NCI-H1092 treated with DMSO at 0.1 percent for 48 hours (cell line): ENCODE data around the gene POLE3.
"Not testable (repeated sequence)": the region's sequence is repeated elsewhere in the genome, so short reads cannot be mapped to it uniquely, and the experiment has no call there.

Experiments used
- DNase-seq: peaks from one replicate; lab custom pipeline; 2025; lab: John Stamatoyannopoulos, UW

POLE3 gene

GRCh38 chr9:113410207-113410864 is at the start of gene POLE3, which contains the start of gene C9orf43:
Gene POLE3, minus strand, starts transcription at chr9:113410675. Its CDS starts 382 bp downstream, at chr9:113410293.
Gene C9orf43, plus strand, starts transcription at chr9:113410747. Its CDS starts 2,747 bp downstream, at chr9:113413494.
- DNase-seq = peak; percentile 96

GRCh38 chr9:113456235-113456634 is 45.8 kb upstream of the POLE3 start:
- no peak for DNase-seq

GRCh38 chr9:113454914-113455761 is 44.7 kb upstream of the POLE3 start:
- no peak for DNase-seq

GRCh38 chr9:113452113-113452605 is 41.7 kb upstream of the POLE3 start:
- no peak for DNase-seq

- DNase-seq = no peak
Observed at GRCh38 chr9:113449376-113449775, 38.9 kb upstream of the POLE3 start.

GRCh38 chr9:113446323-113446740 is 35.9 kb upstream of the POLE3 start:
- DNase-seq = peak; percentile 55

GRCh38 chr9:113444736-113445135 is 34.3 kb upstream of the POLE3 start:
- no peak for DNase-seq

GRCh38 chr9:113437716-113438115 is 27.2 kb upstream of the POLE3 start:
- not testable (repeated sequence) for DNase-seq

GRCh38 chr9:113436728-113437515 is 26.4 kb upstream of the POLE3 start:
- DNase-seq = no peak

- DNase-seq = no peak
Observed at GRCh38 chr9:113431191-113431590, 20.7 kb upstream of the POLE3 start.

- no peak for DNase-seq
Observed at GRCh38 chr9:113428062-113428615, 17.7 kb upstream of the POLE3 start.

GRCh38 chr9:113427629-113428028 is 17.2 kb upstream of the POLE3 start:
- DNase-seq = no peak

- no peak for DNase-seq
Observed at GRCh38 chr9:113426701-113427100, 16.2 kb upstream of the POLE3 start.

- no peak for DNase-seq
Observed at GRCh38 chr9:113425072-113425471, 14.6 kb upstream of the POLE3 start.

- DNase-seq = no peak
Observed at GRCh38 chr9:113421726-113422125, 11.3 kb upstream of the POLE3 start.

- no peak for DNase-seq
Observed at GRCh38 chr9:113417370-113417769, 6.9 kb upstream of the POLE3 start.

- no peak for DNase-seq
Observed at GRCh38 chr9:113416149-113416721, 5.8 kb upstream of the POLE3 start.

GRCh38 chr9:113409883-113410206 is 630 bp downstream of the POLE3 start:
- no peak for DNase-seq

GRCh38 chr9:113409481-113409880 is 994 bp downstream of the POLE3 start:
- no peak for DNase-seq

- DNase-seq = peak; percentile 55
Observed at GRCh38 chr9:113406873-113407511, 3.5 kb downstream of the POLE3 start.

GRCh38 chr9:113406353-113406752 is 4.1 kb downstream of the POLE3 start:
- DNase-seq = not testable (repeated sequence)
